Hepatocyte (in vitro differentiated cells): ENCODE data around the gene PRKCSH. TPM values are rescaled to one million over a fixed set of nuclear protein-coding genes. Genes with fewer than 3 reads are reported as not detected.
A peak's percentile ranks its signal among the peaks of the same experiment; 100 is the strongest.

ENCODE experiments used
- DNase-seq: peaks from one replicate; pipeline ENCODE4 v3.0.0-alpha.2; 2016; ENCODE audit warnings: low spot score
- H2AFZ ChIP-seq: fragments of 200-600 bp; sonication (generic); 2 replicates; pipeline ENCODE4 v1.6.0; 2016; ENCODE audit warnings: antibody characterized with exemption, mild to moderate bottlenecking
- H3K27ac ChIP-seq: fragments of 200-600 bp; sonication (generic); 2 replicates; pipeline ENCODE4 v1.5.1; 2016; ENCODE audit warnings: mild to moderate bottlenecking
- H3K27me3 ChIP-seq: fragments of 200-600 bp; sonication (generic); 2 replicates; pipeline ENCODE4 v1.6.1; 2016
- H3K36me3 ChIP-seq: fragments of 200-600 bp; sonication (generic); replicated peaks from 2 replicates; pipeline ENCODE4 v1.5.1; 2016; ENCODE audit warnings: low read depth; ENCODE audit not compliant: insufficient read depth
- H3K4me1 ChIP-seq: fragments of 200-600 bp; sonication (generic); 2 replicates; pipeline ENCODE4 v1.5.1; 2016; ENCODE audit warnings: mild to moderate bottlenecking, moderate library complexity; ENCODE audit not compliant: insufficient read depth
- H3K4me2 ChIP-seq: fragments of 200-600 bp; sonication (generic); 2 replicates; pipeline ENCODE4 v1.6.0; 2016
- H3K4me3 ChIP-seq: fragments of 200-600 bp; sonication (generic); 2 replicates; pipeline ENCODE4 v1.5.1; 2016; ENCODE audit warnings: mild to moderate bottlenecking
- H3K79me2 ChIP-seq: fragments of 200-600 bp; sonication (generic); 2 replicates; pipeline ENCODE4 v1.6.0; 2017; ENCODE audit warnings: mild to moderate bottlenecking
- H3K9me2 ChIP-seq: fragments of 200-600 bp; sonication (generic); replicated peaks from 2 replicates; pipeline ENCODE4 v1.6.0; 2017; ENCODE audit warnings: mild to moderate bottlenecking; ENCODE audit not compliant: insufficient read depth
- H3K9me3 ChIP-seq: fragments of 200-600 bp; sonication (generic); 2 replicates; pipeline ENCODE4 v1.5.1; 2016; ENCODE audit warnings: low read depth, mild to moderate bottlenecking
- H4K20me1 ChIP-seq: fragments of 200-600 bp; sonication (generic); 2 replicates; pipeline ENCODE4 v1.6.0; 2016; ENCODE audit warnings: mild to moderate bottlenecking; ENCODE audit not compliant: insufficient read depth, poor library complexity, severe bottlenecking
- EZH2 ChIP-seq: fragments of 200-600 bp; sonication (generic); IDR thresholded peaks from 2 replicates; pipeline ENCODE4 v1.6.1; 2016; ENCODE audit warnings: antibody characterized with exemption, mild to moderate bottlenecking, borderline replicate concordance
- EZH2phosphoT487 ChIP-seq: fragments of 200-600 bp; sonication (generic); IDR thresholded peaks from one replicate; pipeline ENCODE4 v1.6.1; 2018; ENCODE audit warnings: antibody characterized with exemption, mild to moderate bottlenecking, low read depth, moderate library complexity; ENCODE audit not compliant: unreplicated experiment, severe bottlenecking
- WGBS: methylation state at CpG from one replicate; pipeline ENCODE4 v1.1.6; 2016; ENCODE audit warnings: low lambda C conversion rate; ENCODE audit errors: missing lambda C conversion rate; 5-methylcytosine and 5-hydroxymethylcytosine counted together
- polyA plus RNA-seq: library from polyadenylated mRNA; unstranded; fragments of >200 nt; fragmentation: Nextera tagmentation; extraction: Ambion mirVana; gene quantifications from 2 replicates; pipeline ENCODE4 v1.2.1, GENCODE V29; 2016
- total RNA-seq: library from RNA; depleted of rRNA; stranded (reverse); fragments of >200 nt; gene quantifications from 2 replicates; pipeline ENCODE4 v1.2.3, GENCODE V29; 2014
- TF ChIP-seq, protein P1 (sequence below): fragments of 200-600 bp; sonication (generic); IDR thresholded peaks from 2 replicates; pipeline ENCODE4 v1.5.1; 2016; ENCODE audit warnings: antibody characterized with exemption, mild to moderate bottlenecking; ENCODE audit not compliant: poor library complexity

Gene PRKCSH
- total and polyA plus RNA-seq, 2 experiments from 2014 or later: 85.1 to 251 TPM

DNA sequence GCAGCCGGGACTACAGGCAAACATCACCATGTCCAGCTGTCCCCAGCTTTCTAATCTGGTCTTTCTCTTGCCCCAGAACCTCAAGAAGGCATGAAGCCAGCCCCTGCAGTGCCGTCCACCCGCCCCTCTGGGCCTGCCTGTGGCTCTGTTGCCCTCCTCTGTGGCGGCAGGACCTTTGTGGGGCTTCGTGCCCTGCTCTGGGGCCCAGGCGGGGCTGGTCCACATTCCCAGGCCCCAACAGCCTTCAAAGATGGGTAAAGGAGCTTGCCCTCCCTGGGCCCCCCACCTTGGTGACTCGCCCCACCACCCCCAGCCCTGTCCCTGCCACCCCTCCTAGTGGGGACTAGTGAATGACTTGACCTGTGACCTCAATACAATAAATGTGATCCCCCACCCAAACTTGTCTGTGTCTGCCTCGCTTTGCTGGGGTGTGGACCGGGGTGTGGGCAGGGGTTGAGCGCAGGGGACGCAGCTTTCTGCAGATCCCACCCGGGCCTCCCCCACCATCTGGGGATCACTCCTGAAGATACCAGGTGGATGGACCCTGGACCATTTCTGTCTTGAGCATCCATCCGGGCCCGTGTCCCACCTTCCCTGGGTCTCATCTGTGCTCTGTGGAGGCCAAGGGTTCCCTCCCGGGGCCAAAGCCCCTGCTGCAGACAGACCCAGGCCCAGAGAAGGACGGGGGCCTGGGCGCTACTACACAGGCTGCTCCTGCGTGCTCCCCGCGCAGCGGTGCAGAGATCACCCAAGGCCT is 15.3 kb downstream of the PRKCSH start:
- H3K4me1 ChIP-seq: peaks cover 2% of the 10 kb centered on the region
- no peaks in the 10 kb centered on the region for H3K9me2 ChIP-seq
- no peaks in the 10 kb centered on the region for H3K79me2 ChIP-seq
- H3K4me2 ChIP-seq: no peak overlapping the region
- TF ChIP-seq, protein P1, sequence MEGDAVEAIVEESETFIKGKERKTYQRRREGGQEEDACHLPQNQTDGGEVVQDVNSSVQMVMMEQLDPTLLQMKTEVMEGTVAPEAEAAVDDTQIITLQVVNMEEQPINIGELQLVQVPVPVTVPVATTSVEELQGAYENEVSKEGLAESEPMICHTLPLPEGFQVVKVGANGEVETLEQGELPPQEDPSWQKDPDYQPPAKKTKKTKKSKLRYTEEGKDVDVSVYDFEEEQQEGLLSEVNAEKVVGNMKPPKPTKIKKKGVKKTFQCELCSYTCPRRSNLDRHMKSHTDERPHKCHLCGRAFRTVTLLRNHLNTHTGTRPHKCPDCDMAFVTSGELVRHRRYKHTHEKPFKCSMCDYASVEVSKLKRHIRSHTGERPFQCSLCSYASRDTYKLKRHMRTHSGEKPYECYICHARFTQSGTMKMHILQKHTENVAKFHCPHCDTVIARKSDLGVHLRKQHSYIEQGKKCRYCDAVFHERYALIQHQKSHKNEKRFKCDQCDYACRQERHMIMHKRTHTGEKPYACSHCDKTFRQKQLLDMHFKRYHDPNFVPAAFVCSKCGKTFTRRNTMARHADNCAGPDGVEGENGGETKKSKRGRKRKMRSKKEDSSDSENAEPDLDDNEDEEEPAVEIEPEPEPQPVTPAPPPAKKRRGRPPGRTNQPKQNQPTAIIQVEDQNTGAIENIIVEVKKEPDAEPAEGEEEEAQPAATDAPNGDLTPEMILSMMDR: no peak
- TF ChIP-seq EZH2phosphoT487 (no peak), EZH2 (no peak)
- H3K27me3 ChIP-seq: no peaks in the 10 kb centered on the region
- no peak overlapping the region for H3K27ac ChIP-seq
- no peak overlapping the region for H2AFZ ChIP-seq
- 95% methylated on average over 18 of the region's 21 CpGs for WGBS
- H3K36me3 ChIP-seq: no peaks in the 10 kb centered on the region
- H3K9me3 ChIP-seq: no peaks in the 10 kb centered on the region
- H4K20me1 ChIP-seq: no peaks in the 10 kb centered on the region
- no peak overlapping the region for H3K4me3 ChIP-seq
- no peak for DNase-seq

DNA sequence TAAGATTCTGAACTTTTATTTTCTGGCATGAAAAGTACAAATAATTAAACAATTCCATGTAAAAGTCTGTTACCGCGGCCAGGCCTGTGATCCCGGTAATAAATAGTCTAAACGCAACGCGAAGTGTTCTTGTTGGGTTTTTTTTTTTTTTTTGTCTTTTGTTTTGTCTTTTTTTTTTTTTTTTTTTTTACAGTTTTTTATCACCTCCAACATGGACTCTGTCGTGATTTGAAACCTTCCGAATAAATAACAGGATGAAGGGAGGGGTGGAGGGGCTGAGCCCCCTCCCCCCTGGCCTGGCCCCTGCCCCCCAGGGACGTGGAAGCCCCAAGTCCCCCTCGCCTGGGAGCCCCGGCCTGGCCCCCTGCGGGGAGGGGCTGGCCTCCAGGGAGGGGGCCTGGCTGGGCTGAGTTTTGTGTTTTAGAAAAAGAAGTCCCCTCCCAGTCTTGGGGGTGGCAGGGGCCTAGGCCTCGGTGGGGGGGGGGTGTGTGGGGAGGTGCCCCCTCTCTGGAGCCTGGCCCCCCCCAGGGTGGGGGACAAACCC is 16.0 kb downstream of the PRKCSH start:
- TF ChIP-seq, protein P1: no peak
- TF ChIP-seq EZH2phosphoT487: no peak
- no peak for TF ChIP-seq EZH2
- H3K9me2 ChIP-seq: no peaks in the 10 kb centered on the region
- H2AFZ ChIP-seq: no peak overlapping the region
- DNase-seq: no peak
- no peak overlapping the region for H3K4me3 ChIP-seq
- WGBS: 59% methylated on average over 12 of the region's 13 CpGs
- H3K36me3 ChIP-seq: no peaks in the 10 kb centered on the region
- H3K27me3 ChIP-seq: no peaks in the 10 kb centered on the region
- no peak overlapping the region for H3K27ac ChIP-seq
- no peaks in the 10 kb centered on the region for H4K20me1 ChIP-seq
- peak overlapping the region; percentile 4 for H3K4me2 ChIP-seq
- H3K79me2 ChIP-seq: no peaks in the 10 kb centered on the region
- peaks cover 2% of the 10 kb centered on the region for H3K4me1 ChIP-seq
- no peaks in the 10 kb centered on the region for H3K9me3 ChIP-seq

- peak overlapping the region; percentile 4 for H3K4me2 ChIP-seq
- H3K9me2 ChIP-seq: no peaks in the 10 kb centered on the region
- no peaks in the 10 kb centered on the region for H4K20me1 ChIP-seq
- H2AFZ ChIP-seq: no peak overlapping the region
- H3K4me1 ChIP-seq: peaks cover 2% of the 10 kb centered on the region
- H3K9me3 ChIP-seq: no peaks in the 10 kb centered on the region
- no peak overlapping the region for H3K4me3 ChIP-seq
- no peak for DNase-seq
- no peak for TF ChIP-seq EZH2phosphoT487
- TF ChIP-seq, protein P1: no peak
- TF ChIP-seq EZH2: no peak
- no peaks in the 10 kb centered on the region for H3K27me3 ChIP-seq
- H3K79me2 ChIP-seq: no peaks in the 10 kb centered on the region
- H3K36me3 ChIP-seq: no peaks in the 10 kb centered on the region
- H3K27ac ChIP-seq: no peak overlapping the region
- 70% methylated on average over 24 of the region's 25 CpGs for WGBS
Measured at GRCh38 chr19:11451871-11452619, 16.6 kb downstream of the PRKCSH start.
